COLO668 (cell line): ENCODE measurements around the gene ACOT11.
A peak's percentile ranks its signal among the peaks of the same experiment; 100 is the strongest.
"Not testable (repeated sequence)": the region's sequence is repeated elsewhere in the genome, so short reads cannot be mapped to it uniquely, and the experiment has no call there.

Experiments used
- DNase-seq: peaks from one replicate; lab custom pipeline; 2025; ENCODE audit not compliant: unreplicated experiment; lab: John Stamatoyannopoulos, UW

ACOT11 gene

GRCh38 chr1:54536656-54537055 is 11.4 kb upstream of the ACOT11 start:
- DNase-seq, result not testable (repeated sequence)

- no peak for DNase-seq
Measured at GRCh38 chr1:54537611-54538010, 10.4 kb upstream of the ACOT11 start.

- no peak for DNase-seq
Measured at GRCh38 chr1:54538538-54538937, 9.5 kb upstream of the ACOT11 start.

GRCh38 chr1:54540582-54541295 is 7.3 kb upstream of the ACOT11 start:
- no peak for DNase-seq

- DNase-seq, result peak; percentile 99
Measured at GRCh38 chr1:54542120-54542961, 5.7 kb upstream of the ACOT11 start.

- DNase-seq, result no peak
Measured at GRCh38 chr1:54542962-54543539, 5.0 kb upstream of the ACOT11 start.

GRCh38 chr1:54543729-54544496 is 4.1 kb upstream of the ACOT11 start:
- peak; percentile 52 for DNase-seq

GRCh38 chr1:54545916-54546635 is 2.0 kb upstream of the ACOT11 start:
- no peak for DNase-seq

GRCh38 chr1:54546651-54547401 is 1.2 kb upstream of the ACOT11 start:
- no peak for DNase-seq

GRCh38 chr1:54548389-54549044 is 489 bp downstream of the ACOT11 start:
- DNase-seq, result no peak

- no peak for DNase-seq
Measured at GRCh38 chr1:54549181-54549924, 1.3 kb downstream of the ACOT11 start.

- no peak for DNase-seq
Measured at GRCh38 chr1:54551891-54552290, 3.9 kb downstream of the ACOT11 start.

GRCh38 chr1:54553602-54554313 is 5.7 kb downstream of the ACOT11 start:
- DNase-seq, result no peak

GRCh38 chr1:54556110-54556509 is 8.1 kb downstream of the ACOT11 start:
- DNase-seq, result no peak

- no peak for DNase-seq
Measured at GRCh38 chr1:54557671-54558355, 9.8 kb downstream of the ACOT11 start.

GRCh38 chr1:54558434-54559030 is 10.5 kb downstream of the ACOT11 start:
- DNase-seq, result no peak

GRCh38 chr1:54559111-54559548 is 11.1 kb downstream of the ACOT11 start:
- DNase-seq, result no peak
